Sigmoid colon (tissue), 4 donors: ENCODE results near the gene CDH19.

Source experiments
- EP300 ChIP-seq, 4 donors: sonication (generic); formaldehyde crosslinking; IDR thresholded peaks; one replicate each; pipeline ENCODE4 v1.6.1; 2017; ENCODE audit warnings: antibody characterized with exemption in 4 of 4
- POLR2A ChIP-seq, 2 donors: fragments of 450-650 bp; IDR thresholded peaks; one replicate each; pipeline ENCODE4 v1.6.1; 2016; ENCODE audit warnings: antibody characterized with exemption in 2 of 2, mild to moderate bottlenecking in 2 of 2, moderate library complexity in 2 of 2
- TF ChIP-seq, protein P1 (sequence below), 4 experiments: fragments of 450-650 bp in 3 of 4; fragments of 200-600 bp in 1 of 4; IDR thresholded peaks; one replicate each; pipeline ENCODE4 v1.5.1; 2016 to 2019; ENCODE audit warnings: antibody characterized with exemption in 4 of 4, mild to moderate bottlenecking in 3 of 4, moderate library complexity in 2 of 4

DNA sequence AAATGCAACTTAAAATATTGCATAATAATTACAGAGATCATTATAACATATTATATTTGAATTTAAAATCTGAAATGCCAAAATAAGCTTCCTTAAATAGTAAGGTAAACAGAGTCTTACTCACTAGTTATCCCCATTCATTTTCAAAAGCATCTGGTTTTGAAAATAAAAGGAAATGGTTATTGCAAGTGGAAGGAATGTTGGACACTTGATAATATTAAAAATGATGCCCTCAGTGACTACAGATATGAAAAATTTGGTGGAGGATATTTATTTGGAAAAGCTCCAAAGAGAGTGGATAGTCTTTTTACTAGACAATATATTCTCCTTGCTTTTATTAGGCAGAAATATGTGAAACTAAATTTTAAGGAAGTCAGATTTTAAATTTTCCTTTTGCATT, 39.7 kb downstream of the CDH19 start:
- TF ChIP-seq, protein P1, sequence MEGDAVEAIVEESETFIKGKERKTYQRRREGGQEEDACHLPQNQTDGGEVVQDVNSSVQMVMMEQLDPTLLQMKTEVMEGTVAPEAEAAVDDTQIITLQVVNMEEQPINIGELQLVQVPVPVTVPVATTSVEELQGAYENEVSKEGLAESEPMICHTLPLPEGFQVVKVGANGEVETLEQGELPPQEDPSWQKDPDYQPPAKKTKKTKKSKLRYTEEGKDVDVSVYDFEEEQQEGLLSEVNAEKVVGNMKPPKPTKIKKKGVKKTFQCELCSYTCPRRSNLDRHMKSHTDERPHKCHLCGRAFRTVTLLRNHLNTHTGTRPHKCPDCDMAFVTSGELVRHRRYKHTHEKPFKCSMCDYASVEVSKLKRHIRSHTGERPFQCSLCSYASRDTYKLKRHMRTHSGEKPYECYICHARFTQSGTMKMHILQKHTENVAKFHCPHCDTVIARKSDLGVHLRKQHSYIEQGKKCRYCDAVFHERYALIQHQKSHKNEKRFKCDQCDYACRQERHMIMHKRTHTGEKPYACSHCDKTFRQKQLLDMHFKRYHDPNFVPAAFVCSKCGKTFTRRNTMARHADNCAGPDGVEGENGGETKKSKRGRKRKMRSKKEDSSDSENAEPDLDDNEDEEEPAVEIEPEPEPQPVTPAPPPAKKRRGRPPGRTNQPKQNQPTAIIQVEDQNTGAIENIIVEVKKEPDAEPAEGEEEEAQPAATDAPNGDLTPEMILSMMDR (IDR thresholded peaks at IDR 0.05), result no peak
- no peak for TF ChIP-seq EP300 (IDR thresholded peaks at IDR 0.05)
- no peak for TF ChIP-seq POLR2A (IDR thresholded peaks at IDR 0.05)
